Measurements from ENCODE around the gene CCNT2.

CCNT2 gene

DNA sequence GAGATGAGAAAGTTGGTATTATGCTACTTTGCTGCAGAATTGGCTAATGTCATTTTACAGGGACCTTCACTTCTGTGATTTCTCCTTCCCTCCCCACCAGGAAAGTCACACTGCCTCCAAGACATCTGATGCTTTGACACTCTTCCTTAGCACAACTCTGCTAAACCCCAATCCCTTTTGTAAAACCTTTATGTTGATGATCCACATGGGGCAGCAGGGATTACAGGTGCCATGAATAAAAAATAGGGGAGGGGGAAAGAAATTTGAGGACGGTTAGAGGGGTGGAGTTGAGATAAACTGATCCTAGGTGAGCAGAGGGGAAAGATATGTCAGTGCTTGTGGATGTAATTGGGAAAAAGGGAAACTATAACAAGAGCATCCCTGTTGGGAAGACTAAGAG is 26.4 kb downstream of the CCNT2 start:
- no peaks in the 10 kb centered on the region for H3K9me3 ChIP-seq (ENCODE audit: insufficient read depth, low read depth, low read length)
- no peak for TF ChIP-seq CTCF (conservative IDR thresholded peaks at IDR 0.05; ENCODE audit: low read length)
- TF ChIP-seq EZH2phosphoT487 (IDR thresholded peaks at IDR 0.05; ENCODE audit: borderline replicate concordance), result no peak
- H3K79me2 ChIP-seq (ENCODE audit: insufficient read depth, low read length), result no peaks in the 10 kb centered on the region; the same call in 1 of the 2 replicates
- H3K36me3 ChIP-seq (ENCODE audit: insufficient read depth, low read length), result peaks cover 89% of the 10 kb centered on the region
- H3K9me2 ChIP-seq (replicated peaks; ENCODE audit: low read depth, low read length), result no peaks in the 10 kb centered on the region
- no peaks in the 10 kb centered on the region for H3F3A ChIP-seq (ENCODE audit: low read depth)
- H3K4me2 ChIP-seq (ENCODE audit: low read depth, low read length, poor library complexity, severe bottlenecking), result no peak overlapping the region
- H3K9ac ChIP-seq (ENCODE audit: low read depth, low read length, poor library complexity, severe bottlenecking), result no peak overlapping the region
- H4K20me1 ChIP-seq (ENCODE audit: insufficient read depth, low read length, poor library complexity, severe bottlenecking), result peaks cover 8% of the 10 kb centered on the region
- no peaks in the 10 kb centered on the region for H3K27me3 ChIP-seq (ENCODE audit: insufficient read depth, low read length, poor library complexity, severe bottlenecking)
- no peak overlapping the region for H2AFZ ChIP-seq (ENCODE audit: low read length)
- no peaks in the 10 kb centered on the region for H3K4me1 ChIP-seq (ENCODE audit: insufficient read depth, low read length, poor library complexity, severe bottlenecking)
- H3K4me3 ChIP-seq (ENCODE audit: low read length, poor library complexity, severe bottlenecking), result no peak overlapping the region

GRCh38 chr2:134946073-134946472 is 27.5 kb downstream of the CCNT2 start:
- peaks cover 90% of the 10 kb centered on the region for H3K36me3 ChIP-seq (ENCODE audit: insufficient read depth, low read length)

DNA sequence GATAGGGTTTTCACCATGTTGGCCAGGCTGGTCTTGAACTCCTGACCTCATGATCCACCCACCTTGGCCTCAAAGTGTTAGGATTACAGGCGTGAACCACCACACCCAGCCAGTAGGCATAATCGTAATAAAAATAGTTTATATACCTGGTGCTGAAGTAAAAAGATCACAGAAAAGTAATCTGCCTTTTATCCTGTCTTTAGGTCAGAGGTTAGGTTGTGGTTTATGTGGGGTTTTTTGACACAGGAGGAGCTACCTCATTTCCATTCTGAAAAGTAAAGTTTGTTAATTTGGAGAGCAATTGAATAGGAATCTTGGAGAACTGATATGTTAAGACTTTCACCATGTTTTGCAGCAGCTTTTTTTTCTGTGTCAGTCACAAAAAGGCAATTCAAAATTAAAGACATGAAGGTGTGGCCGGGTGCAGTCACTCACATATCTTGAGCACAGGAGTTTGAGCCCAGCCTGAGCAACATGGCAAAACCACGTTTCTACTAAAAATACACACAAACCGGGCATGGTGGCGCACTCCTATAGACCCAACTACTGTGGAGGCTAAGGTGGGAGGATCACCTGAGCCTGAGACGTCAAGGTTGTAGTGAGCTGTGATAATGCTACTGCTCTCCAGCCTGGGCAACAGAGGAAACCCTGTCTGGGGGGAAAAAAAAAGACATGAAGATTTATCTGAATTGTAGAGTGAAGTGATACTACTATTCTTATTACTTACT is 31.5 kb downstream of the CCNT2 start:
- Histone ChIP-seq H3K36me3 (ENCODE audit: insufficient read depth, low read length) (peaks cover 92% of the 10 kb centered on the region), H3K4me2 (ENCODE audit: low read depth, low read length, poor library complexity, severe bottlenecking) (no peak overlapping the region)

More at GRCh38 chr2:134946073-134946472, 27.5 kb downstream of the CCNT2 start:
- Histone ChIP-seq H3K9me2 (replicated peaks; ENCODE audit: low read depth, low read length) (no peaks in the 10 kb centered on the region), H3K9ac (ENCODE audit: low read depth, low read length, poor library complexity, severe bottlenecking) (no peak overlapping the region), H3K9me3 (ENCODE audit: insufficient read depth, low read depth, low read length) (no peaks in the 10 kb centered on the region), H3F3A (ENCODE audit: low read depth) (no peaks in the 10 kb centered on the region), H4K20me1 (ENCODE audit: insufficient read depth, low read length, poor library complexity, severe bottlenecking) (peaks cover 15% of the 10 kb centered on the region), H3K4me2 (ENCODE audit: low read depth, low read length, poor library complexity, severe bottlenecking) (no peak overlapping the region), H3K79me2 (ENCODE audit: insufficient read depth, low read length) (no peaks in the 10 kb centered on the region), H3K4me1 (ENCODE audit: insufficient read depth, low read length, poor library complexity, severe bottlenecking) (no peaks in the 10 kb centered on the region), H2AFZ (ENCODE audit: low read length) (no peak overlapping the region), H3K27me3 (ENCODE audit: insufficient read depth, low read length, poor library complexity, severe bottlenecking) (no peaks in the 10 kb centered on the region), H3K4me3 (ENCODE audit: low read length, poor library complexity, severe bottlenecking) (no peak overlapping the region)
- TF ChIP-seq CTCF (conservative IDR thresholded peaks at IDR 0.05; ENCODE audit: low read length) (no peak), EZH2phosphoT487 (IDR thresholded peaks at IDR 0.05; ENCODE audit: borderline replicate concordance) (no peak)

More for the DNA sequence above, 31.5 kb downstream of the CCNT2 start:
- no peaks in the 10 kb centered on the region for H3K9me2 ChIP-seq (replicated peaks; ENCODE audit: low read depth, low read length)
- no peak overlapping the region for H3K4me3 ChIP-seq (ENCODE audit: low read length, poor library complexity, severe bottlenecking)
- H2AFZ ChIP-seq (ENCODE audit: low read length), result no peak overlapping the region
- H4K20me1 ChIP-seq (ENCODE audit: insufficient read depth, low read length, poor library complexity, severe bottlenecking), result peaks cover 24% of the 10 kb centered on the region
- H3K27me3 ChIP-seq (ENCODE audit: insufficient read depth, low read length, poor library complexity, severe bottlenecking), result no peaks in the 10 kb centered on the region
- H3K9ac ChIP-seq (ENCODE audit: low read depth, low read length, poor library complexity, severe bottlenecking), result no peak overlapping the region
- no peaks in the 10 kb centered on the region for H3K4me1 ChIP-seq (ENCODE audit: insufficient read depth, low read length, poor library complexity, severe bottlenecking)
- TF ChIP-seq EZH2phosphoT487 (IDR thresholded peaks at IDR 0.05; ENCODE audit: borderline replicate concordance) (no peak), CTCF (conservative IDR thresholded peaks at IDR 0.05; ENCODE audit: low read length) (no peak)
- H3F3A ChIP-seq (ENCODE audit: low read depth), result 0 out of 2 replicates have a peak, but pooled peaks cover 4% of the 10 kb centered on the region
- no peaks in the 10 kb centered on the region for H3K9me3 ChIP-seq (ENCODE audit: insufficient read depth, low read depth, low read length)
- H3K79me2 ChIP-seq (ENCODE audit: insufficient read depth, low read length), result no peaks in the 10 kb centered on the region
